ENCODE measurements around the gene AGAP1. TPM values are rescaled to one million over a fixed set of nuclear protein-coding genes. Genes with fewer than 3 reads are reported as not detected.

Gene AGAP1
- total RNA-seq, 4 donors from 2014 or later = 13.7 to 18.5 (median 17.1) TPM

GRCh38 chr2:235803028-235803427 lies 309.2 kb downstream of the AGAP1 start:
- DNase-seq (ENCODE audit: low spot score in 2 of 2) = no peak
- TF ChIP-seq CTCF (IDR thresholded peaks at IDR 0.05) (no peak), POLR2A (IDR thresholded peaks at IDR 0.05) (no peak)
- no peak overlapping the region for H3K4me3 ChIP-seq (ENCODE audit: low read depth, poor library complexity, severe bottlenecking)
- 91 to 94% methylated on average over 1 of the region's 1 CpG for WGBS, 2 donors
- intact Hi-C loops (cut with DNase I; ENCODE audit: low total_unique reads) = no loop called here

GRCh38 chr2:235804676-235805075 lies 310.8 kb downstream of the AGAP1 start:
- intact Hi-C loops (cut with DNase I; ENCODE audit: low total_unique reads) = no loop called here

GRCh38 chr2:235806986-235807750 lies 313.3 kb downstream of the AGAP1 start:
- no peak for DNase-seq (ENCODE audit: low spot score in 2 of 2)
- intact Hi-C loops (cut with DNase I; ENCODE audit: low total_unique reads) = no loop called here
- WGBS, 2 donors = 80 to 81% methylated on average over 29 of the region's 29 CpGs
- H3K4me3 ChIP-seq (ENCODE audit: low read depth, poor library complexity, severe bottlenecking) = no peak overlapping the region
- TF ChIP-seq POLR2A (IDR thresholded peaks at IDR 0.05) = no peak
- no peak for TF ChIP-seq CTCF (IDR thresholded peaks at IDR 0.05)

More at GRCh38 chr2:235804676-235805075, 310.8 kb downstream of the AGAP1 start:
- DNase-seq (ENCODE audit: low spot score in 2 of 2) = no peak
- no peak for TF ChIP-seq CTCF (IDR thresholded peaks at IDR 0.05)
- TF ChIP-seq POLR2A (IDR thresholded peaks at IDR 0.05) = no peak
- 64 to 86% methylated on average over 6 of the region's 6 CpGs for WGBS, 2 donors
- no peak overlapping the region for H3K4me3 ChIP-seq (ENCODE audit: low read depth, poor library complexity, severe bottlenecking)

GRCh38 chr2:235808366-235808765 lies 314.5 kb downstream of the AGAP1 start:
- intact Hi-C loops (cut with DNase I; ENCODE audit: low total_unique reads) = no loop called here
- no peak for DNase-seq (ENCODE audit: low spot score in 2 of 2)
- 90 to 92% methylated on average over 10 of the region's 10 CpGs for WGBS, 2 donors
- no peak for TF ChIP-seq CTCF (IDR thresholded peaks at IDR 0.05)
- TF ChIP-seq POLR2A (IDR thresholded peaks at IDR 0.05) = no peak
- H3K4me3 ChIP-seq (ENCODE audit: low read depth, poor library complexity, severe bottlenecking) = no peak overlapping the region

GRCh38 chr2:235810252-235810651 lies 316.4 kb downstream of the AGAP1 start:
- intact Hi-C loops (cut with DNase I; ENCODE audit: low total_unique reads) = no loop called here
- no peak for DNase-seq (ENCODE audit: low spot score in 2 of 2)
- TF ChIP-seq CTCF (IDR thresholded peaks at IDR 0.05) (no peak), POLR2A (IDR thresholded peaks at IDR 0.05) (no peak)
- H3K4me3 ChIP-seq (ENCODE audit: low read depth, poor library complexity, severe bottlenecking) = no peak overlapping the region
- WGBS, 2 donors = 80% methylated on average over 10 of the region's 10 CpGs

- H3K4me3 ChIP-seq (ENCODE audit: low read depth, poor library complexity, severe bottlenecking) = no peak overlapping the region
- no peak for DNase-seq (ENCODE audit: low spot score in 2 of 2)
- intact Hi-C loops (cut with DNase I; ENCODE audit: low total_unique reads) = no loop called here
- TF ChIP-seq POLR2A (IDR thresholded peaks at IDR 0.05) = no peak
- no peak for TF ChIP-seq CTCF (IDR thresholded peaks at IDR 0.05)
- 91 to 92% methylated on average over 10 of the region's 10 CpGs for WGBS, 2 donors
These were observed 317.0 kb downstream of the AGAP1 start for GRCh38 chr2:235810846-235811245.
